Activated CD4-positive, alpha-beta T cell treated with anti-CD3 and anti-CD28 coated beads for 24 hours (primary cell): ENCODE measurements around the gene CCDC150.
"Not testable (repeated sequence)": the region's sequence is repeated elsewhere in the genome, so short reads cannot be mapped to it uniquely, and the experiment has no call there.

Source experiments
- DNase-seq, 2 donors: peaks; one replicate each; pipeline ENCODE4 v3.0.0-alpha.2; 2020; ENCODE audit warnings: low read depth in 2 of 2

Gene CCDC150

DNA sequence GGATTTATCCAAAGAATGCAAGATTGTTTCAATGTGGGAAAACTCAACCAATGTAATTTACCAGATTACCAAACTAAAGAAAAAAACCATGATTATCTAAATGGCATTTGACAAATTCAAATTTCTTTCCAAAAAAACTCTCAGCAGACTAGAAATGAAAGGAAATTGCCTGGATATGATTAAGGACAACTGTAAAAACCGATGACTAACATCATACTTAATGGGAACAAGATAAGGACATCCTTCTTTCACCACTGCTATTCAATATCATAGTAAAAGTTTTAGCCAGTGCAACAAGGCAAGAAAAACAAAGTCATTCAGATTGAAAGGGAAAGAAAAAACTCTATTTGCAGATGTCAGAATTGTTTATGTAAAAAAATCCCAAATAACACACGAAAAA is 4.4 kb upstream of the CCDC150 start:
- DNase-seq = no peak

DNA sequence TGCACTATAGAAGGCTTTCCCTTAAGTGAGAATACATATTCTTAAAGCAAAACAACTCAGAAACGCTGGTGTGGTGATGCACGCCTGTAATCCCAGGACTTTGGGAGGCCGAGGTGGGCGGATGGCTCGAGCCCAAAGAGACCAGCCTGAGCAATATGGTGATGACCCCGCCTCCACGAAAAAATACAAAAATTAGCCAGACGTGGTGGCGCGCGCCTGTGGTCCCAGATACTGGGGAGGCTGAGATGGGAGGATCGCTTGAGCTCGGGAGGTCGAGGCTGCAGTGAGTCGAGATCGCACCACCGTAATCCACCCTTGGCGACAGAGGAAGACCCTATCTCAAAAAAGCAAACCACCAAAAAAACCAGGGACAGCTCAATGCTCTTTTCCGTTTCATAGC is 750 bp upstream of the CCDC150 start:
- DNase-seq = no peak

DNA sequence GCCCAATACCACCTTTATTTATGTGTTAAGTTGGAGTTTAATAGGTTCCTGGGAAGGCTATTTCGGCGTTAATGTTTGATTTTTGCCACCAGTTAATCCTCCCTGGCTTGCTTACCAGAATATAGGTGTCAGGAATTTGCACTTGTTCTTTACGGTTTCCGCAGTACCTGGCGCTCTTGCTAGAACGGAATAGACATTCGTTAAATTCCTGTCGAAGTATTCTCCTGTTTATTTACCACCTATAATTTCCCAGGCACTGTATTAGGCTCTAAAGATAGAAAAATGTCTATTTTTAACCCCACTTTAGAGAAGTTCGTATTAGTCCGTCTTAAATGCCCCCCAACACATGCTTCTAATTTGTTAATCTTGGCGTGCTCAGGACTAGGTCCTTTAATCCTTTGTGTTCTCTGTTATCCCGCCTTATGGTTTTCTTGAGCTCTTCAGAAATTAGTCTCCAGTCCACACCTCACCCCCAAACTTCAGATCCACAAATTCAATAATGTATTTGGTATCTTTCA is 575 bp downstream of the CCDC150 start:
- DNase-seq = no peak

DNA sequence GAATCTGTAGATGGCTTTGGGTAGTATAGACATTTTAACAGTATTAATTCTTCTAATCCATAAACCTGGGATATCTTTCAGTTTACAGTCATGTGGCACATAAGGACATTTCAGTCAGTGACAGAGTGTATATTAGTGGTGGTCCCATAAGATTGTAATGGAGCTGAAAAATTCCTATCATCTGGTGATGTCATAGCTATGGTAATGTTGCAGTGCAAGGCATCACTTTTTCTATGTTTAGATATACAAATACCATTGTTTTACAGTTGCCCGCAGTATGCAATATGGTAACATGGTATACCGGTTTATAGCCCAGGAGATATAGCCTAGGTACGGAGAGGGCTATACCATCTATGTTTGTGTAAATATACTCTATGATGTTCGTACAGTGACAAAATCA is 9.7 kb downstream of the CCDC150 start:
- no peak for DNase-seq

DNA sequence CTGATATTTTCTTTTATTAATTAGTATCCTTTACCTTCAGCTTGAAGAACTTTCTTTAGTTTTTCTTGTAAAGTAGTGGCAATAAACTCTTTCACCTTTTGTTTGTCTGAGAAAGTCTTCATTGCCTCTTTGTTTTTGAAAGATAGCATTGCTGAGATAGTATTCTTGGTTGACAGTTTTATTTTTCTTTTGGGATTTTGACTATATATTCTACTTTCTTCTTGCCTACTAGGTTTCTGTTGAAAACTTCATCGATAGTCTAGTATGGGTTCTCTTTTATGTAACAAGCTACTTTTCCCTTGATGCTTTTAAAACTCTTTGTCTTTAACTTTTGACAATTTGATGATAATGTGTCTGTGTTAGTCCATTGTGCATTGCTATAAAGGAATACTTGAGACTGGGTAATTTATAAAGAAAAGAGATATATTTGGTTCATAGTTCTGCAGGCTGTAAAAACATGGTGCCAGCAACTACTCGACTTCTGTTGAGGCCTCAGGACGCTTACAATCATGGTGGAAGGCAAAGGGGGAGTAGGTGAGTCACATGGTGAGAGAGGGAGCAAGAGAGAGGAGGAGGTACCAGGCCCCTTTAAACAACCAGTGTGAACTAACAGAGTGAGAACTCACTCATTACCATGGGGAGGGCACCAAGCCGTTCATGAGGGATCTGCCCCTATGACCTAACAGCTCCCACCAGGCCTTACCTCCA is 12.0 kb downstream of the CCDC150 start:
- DNase-seq = no peak

DNA sequence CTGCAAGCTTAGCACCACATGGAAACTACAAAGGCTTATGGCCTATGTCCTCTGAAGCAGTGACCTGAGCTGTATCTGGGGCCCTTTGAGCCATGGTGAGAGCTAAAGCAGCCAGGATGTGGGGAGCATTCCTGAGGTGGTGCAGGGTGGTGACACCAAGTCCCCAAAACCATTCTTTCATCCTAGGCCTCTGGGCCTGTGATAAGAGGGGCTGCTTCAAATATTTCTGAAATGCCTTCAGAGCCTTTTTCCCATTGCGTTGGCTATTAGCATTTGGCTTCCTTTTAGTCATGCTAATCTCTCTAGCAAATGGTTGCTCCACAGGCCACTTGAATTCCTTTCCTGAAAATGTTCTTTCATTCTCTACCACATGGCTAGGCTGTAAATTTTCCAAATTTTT is 13.4 kb downstream of the CCDC150 start:
- no peak for DNase-seq

DNA sequence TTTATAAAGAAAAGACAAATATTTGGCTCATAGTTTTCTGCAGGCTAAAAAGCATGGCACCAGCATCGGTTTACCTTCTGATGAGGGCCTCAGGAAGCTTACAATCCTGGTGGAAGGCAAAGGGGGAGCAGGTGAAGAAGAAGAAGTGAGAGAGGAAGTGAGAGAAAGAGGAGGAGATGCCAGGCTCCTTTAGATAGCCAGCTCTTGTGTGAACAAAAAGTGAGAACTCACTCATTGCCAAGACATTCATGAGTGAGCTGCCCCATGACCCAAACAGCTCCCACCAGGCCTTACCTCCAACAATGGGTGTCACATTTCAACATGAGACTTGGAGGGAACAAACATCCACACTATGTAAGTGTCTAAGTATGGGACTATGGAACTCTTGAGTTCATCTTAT is 14.3 kb downstream of the CCDC150 start:
- no peak for DNase-seq

DNA sequence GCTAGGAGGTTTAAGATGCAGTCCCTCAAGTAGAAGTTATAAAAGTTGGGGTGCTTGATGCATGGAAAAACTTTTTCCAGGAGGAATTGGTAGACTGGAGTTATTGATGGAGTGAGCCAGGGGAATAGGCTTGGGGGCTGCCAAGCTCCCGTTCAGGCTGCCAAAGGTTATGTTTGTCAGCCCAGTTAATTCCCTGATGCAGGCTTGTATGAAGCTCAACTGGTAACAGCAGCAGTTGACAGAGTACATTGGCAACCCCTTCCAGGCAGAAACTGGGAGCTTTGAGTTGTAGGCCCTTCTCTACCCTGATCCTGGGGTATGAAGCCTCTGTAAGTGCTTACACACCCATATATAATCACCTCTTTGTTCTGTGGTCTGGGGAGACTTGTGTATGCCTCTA is 16.2 kb downstream of the CCDC150 start:
- no peak for DNase-seq

DNA sequence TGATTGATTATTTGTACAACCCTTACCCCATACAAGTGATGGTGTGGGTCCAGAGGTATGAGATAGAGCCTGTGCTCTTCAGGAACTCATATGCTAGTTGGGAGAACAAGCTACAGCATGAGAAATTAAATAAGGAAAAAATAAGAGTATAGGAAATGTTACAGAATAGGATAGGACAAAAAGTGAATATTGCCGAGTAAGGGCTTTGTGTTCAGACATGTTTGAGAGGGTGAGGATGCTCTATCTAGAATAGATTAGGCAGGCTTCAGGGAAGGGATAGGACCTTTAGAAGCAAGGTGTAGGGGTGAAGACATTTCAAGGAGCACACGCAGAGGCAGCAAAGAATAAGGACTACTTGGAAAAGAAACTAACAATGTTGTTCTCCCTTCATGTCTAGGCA is 17.8 kb downstream of the CCDC150 start:
- DNase-seq = no peak

DNA sequence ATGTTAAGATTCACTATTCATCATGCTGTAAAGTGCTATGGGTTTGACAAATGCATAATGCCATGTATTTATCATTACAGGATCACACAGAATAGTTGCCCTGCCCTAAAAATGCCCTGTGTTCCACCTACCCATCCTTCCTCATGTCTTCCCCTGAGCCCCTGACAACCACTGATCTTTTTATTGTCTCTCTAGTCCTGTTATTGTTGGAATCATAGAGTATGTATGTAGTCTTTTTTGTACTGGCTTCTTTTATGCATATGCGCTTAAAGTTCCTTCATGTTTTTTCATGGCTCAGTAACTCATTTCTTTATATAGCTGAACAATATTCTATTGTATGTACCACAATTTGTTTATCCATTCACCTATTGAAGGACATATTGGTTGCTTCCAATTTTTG is 20.3 kb downstream of the CCDC150 start:
- no peak for DNase-seq

DNA sequence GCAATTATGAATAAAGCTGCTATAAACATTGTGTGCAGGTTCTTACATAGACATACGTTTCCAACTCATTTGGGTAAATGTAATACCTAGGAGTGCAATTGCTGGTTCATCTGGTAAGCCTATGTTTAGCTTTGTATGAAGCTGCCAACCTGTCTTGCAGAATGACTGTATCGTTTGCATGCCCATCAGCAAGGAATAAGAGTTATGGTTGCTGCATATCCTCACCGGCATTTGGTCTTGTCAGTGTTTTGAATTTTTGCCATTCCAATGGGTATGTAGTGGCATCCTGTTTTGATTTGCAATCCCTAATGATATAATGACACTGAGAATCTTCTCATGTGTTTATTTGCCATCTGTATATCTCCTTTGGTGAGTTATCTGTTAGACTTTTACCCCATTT is 20.7 kb downstream of the CCDC150 start:
- no peak for DNase-seq

DNA sequence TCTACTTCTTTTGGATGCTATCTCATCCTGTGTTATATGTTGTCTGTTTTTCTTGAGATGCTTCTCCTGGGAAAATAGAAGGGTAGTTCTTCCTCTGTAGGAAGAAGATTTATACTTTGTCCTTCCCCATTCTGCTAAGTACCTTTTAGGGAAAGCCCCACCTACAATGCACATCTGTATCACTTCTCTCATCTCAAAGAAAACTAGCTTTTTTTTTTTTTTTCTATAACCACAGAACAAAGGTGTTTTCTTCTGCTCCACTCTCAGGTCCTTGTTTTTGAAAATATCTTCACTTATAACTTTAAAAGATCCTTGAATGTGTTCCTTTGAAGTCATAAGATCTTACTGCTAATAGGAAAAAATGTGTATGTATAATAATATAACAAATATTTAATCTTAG is 30.8 kb downstream of the CCDC150 start:
- no peak for DNase-seq

DNA sequence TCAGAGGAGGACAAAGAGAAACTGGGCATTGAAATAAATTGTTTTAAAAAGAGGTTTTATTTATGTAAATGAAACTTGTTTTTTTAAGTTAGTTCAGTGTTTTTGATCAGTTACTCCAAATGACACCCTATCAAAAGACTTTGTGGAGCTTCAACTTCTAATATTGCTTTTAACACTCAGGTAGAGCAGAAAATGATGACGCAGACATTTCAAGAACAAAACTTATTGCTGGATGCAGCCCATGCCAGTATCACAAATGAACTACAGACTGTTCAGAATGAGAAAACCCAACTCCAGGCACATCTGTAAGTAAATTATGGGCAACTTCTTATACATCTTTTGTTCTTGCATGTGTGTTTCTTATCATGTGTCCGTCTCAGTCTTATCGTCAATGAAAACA is 36.4 kb downstream of the CCDC150 start:
- DNase-seq = no peak

DNA sequence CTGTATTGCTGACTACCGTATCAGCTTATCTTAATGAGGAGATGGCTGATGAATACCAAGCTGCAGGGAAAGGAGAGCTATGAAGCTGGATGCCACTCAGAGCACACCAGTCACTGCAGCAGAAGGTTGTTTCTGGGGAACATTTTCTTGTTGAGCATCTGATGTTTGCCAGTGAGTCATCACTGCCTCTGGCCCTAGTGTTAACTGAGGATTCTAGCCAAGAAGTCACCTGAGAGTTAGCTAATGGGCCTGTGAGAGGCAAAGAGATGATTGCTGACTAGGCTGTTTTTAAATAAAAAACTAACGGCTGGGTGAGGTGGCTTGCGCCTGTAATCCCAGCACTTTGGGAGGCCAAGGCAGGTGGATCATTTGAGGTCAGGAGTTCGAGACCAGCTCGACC is 37.9 kb downstream of the CCDC150 start:
- no peak for DNase-seq

DNA sequence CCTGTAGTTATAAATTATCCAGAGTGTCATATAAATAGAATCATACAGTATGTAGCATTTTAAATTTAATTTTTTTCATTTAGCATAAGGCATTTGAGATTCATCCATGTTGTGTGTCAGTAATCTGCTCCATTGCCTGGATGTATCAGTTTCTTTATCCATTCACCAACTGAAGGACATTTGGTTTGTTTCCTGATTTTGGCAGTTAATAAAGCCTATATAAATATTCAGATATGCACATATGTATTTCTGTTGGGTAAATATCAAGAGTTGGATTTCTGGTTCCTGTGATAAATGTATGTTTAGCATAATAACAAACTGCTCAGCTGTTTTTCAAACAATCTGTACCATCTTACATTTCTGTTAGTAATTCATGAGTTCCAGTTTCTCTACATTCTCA is 39.9 kb downstream of the CCDC150 start:
- DNase-seq = no peak

DNA sequence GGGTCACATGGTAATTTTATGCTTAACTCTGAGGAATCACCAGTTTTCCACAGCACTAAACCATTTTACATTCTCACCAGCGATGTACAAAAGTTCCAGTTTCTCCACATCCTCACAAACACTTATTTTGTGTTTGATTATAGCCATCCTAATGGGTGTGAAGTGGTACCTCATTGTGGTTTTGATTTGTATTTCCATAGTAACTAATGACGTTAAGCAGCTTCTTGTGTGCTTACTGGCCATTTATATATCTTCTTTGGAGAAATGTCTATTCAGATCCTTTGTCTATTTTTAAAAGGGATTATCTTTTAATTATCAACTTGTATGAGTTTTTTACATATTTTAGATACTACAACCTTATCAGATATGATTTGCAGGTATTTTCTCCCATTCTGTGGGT is 42.0 kb downstream of the CCDC150 start:
- no peak for DNase-seq

DNA sequence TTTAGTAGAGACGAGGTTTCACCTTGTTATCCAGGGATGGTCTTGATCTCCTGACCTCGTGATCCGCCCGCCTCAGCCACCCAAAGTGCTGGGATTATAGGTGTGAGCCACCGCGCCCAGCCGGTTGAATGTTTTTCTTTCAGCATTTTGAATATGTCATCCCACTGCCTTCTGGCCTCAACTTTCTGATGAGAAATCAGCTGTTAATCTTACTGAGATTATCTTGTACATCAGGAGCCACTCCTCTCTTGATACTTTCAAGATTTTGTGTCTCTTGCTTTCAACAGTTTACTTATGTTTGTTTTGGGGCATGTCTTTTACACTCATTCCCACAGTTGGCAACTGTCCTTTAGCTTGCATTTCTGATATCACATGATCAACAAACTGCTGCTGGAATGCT is 46.3 kb downstream of the CCDC150 start:
- no peak for DNase-seq

DNA sequence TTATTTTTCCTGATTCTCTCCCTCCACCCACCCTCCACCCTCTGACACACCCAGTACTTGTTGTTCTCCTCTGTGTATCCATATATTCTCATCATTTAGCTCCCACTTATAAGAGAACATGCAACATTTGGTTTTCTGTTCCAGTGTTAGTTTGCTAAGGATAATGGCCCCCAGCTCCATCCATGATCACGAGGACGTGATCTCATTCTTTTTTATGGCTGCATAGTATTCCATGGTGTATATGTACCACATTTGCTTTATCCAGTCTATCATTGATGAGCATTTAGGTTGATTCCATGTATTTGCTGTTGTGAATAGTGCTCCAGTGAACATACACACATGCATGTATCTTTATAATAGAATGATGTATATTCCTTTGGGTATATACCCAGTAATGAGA is 47.2 kb downstream of the CCDC150 start:
- DNase-seq = not testable (repeated sequence)

DNA sequence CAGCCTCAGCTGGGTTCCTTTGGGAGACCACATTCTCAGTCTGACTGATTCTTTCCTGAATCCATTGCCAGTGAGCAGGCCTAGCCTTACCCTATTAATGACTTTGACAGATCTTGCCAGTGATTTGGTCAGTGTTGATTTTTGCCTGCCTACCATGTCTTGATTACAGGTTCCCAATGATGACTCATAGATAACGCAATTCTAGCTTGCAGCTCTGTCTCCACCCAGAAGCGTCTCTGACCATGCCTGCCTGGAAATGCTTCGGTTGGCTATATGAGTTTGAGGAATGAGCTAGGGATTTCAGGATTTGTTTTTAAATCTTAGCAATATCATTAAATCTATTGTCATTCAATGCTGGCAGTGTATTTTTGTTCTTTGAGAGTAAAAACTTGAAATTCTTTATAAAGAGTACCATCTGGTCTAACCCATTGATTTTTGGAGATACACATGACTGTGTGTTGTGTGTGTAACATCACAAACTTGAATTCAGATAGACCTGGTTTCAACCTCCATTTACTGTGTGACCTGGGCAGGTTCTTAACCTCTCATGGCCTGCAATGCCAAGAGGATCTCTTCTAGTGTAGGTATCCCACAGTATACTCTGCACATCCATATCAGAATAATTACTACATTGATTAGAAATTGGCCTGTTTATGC is 57.0 kb downstream of the CCDC150 start:
- no peak for DNase-seq

DNA sequence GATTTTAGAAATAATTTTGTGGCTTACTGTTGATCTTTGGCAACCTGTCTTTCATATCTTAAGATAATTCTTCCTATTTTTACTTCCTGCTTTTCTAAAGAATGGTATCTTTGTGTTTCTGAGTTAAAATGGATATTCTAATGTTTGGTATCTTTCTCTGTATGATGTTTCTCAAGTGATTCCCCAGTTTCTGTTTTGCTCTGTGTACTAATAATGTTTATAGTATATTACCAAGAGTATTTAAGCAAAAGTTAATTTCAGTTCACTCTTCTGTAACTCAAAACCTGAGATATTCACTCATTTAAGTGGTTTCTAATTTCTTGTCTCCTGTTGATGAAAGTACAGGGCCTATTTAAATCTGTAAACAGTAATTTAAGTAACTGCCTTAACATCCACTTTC is 58.3 kb downstream of the CCDC150 start:
- no peak for DNase-seq

DNA sequence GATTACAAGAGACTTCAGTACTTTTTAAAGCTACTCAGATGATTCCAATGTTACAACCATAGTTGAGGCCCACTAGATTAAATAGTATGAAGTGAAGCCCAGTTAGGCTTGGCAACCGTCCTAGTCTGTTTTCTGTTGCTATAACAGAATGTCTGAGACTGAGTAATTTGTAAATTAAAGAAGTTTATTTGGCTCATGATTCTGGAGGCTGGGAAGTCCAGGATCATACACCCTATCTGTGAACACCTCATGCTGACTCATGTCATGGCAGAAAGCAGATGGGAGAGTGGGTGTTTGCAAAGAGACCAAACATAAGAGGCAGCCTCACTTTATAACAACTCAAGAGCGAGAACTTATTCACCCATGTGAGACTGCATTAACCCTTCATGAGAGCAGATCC is 63.1 kb downstream of the CCDC150 start:
- no peak for DNase-seq

DNA sequence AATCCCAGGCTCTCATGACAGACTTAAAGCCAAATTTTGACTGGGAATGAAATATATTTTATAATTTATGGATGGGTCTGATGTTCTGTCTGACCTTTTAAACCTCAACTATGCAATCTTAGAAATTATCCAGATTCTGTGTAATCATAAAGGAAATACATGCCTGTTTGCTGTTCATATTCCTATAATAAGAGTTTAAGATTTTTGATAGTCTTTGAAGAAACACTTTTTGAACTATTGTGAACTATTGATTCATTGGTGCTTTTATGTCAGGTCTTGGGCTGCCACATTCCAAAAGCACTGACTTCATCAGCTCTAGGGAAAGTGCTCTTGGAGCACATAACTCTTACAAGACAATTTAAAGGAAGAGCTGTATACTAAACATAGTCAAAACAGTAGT is 64.2 kb downstream of the CCDC150 start:
- no peak for DNase-seq

DNA sequence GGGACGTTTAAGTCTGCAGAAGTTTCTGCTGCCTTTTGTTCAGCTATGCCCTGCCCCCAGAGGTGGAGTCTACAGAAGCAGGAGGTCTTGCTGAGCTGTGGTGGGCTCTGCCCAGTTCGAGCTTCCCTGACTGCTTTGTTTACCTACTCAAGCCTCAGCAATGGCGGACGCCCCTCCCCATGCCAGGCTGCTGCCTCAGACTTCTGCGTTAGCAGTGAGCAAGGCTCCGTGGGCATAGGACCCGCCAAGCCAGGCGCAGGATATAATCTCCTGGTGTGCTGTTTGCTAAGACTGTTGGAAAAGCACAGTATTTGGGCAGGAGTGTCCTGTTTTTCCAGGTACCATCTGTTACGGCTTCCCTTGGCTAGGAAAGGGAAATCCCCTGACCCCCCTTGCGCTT is 70.5 kb downstream of the CCDC150 start:
- not testable (repeated sequence) for DNase-seq

DNA sequence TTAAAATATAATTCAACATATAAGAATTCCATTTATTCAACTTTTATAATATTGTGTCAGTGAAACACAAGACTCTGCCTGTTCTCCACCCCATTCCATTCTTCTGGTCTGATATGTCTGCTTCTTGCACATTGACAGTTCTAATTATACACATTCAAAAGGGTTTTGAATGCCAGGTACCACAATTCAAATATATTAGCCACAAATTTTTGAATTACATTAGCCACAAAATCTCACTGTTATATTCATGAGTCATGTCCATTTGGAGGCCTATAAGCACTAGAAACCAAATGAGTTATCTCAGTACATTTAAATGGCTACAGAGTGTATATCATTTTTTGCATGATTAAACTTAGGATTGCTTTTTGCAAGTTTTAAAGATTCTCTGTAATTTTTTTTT is 72.1 kb downstream of the CCDC150 start:
- no peak for DNase-seq
